H1 (cell line): ENCODE data around the gene SLC6A12.

Experiments used
- CHD7 ChIP-seq: fragments of 300-600 bp; sonication (generic); IDR thresholded peaks from 2 replicates; pipeline ENCODE4 v1.7.1; 2012; ENCODE audit warnings: low read length, moderate library complexity, mild to moderate bottlenecking, inconsistent platforms; ENCODE audit not compliant: insufficient replicate concordance
- EGR1 ChIP-seq: IDR thresholded peaks from 2 replicates; pipeline ENCODE4 v1.6.1; 2011; ENCODE audit warnings: low read depth, low read length, borderline replicate concordance
- EZH2 ChIP-seq: fragments of 200-600 bp; sonication (generic); IDR thresholded peaks from 2 replicates; pipeline ENCODE4 v1.7.1; 2012; ENCODE audit warnings: low read depth, mild to moderate bottlenecking, moderate library complexity, low read length, inconsistent platforms; ENCODE audit not compliant: severe bottlenecking
- POLR2A ChIP-seq, 2 experiments: IDR thresholded peaks; 1 replicate in 1 of 2; 2 replicates in 1 of 2; pipeline ENCODE4 v1.6.1; 2011; ENCODE audit warnings: low read depth in 2 of 2, low read length in 2 of 2, mild to moderate bottlenecking in 2 of 2; ENCODE audit errors: control extremely low read depth in 1 of 2
- RAD21 ChIP-seq, 2 experiments: IDR thresholded peaks in 1 of 2; conservative IDR thresholded peaks in 1 of 2; 2 replicates each; pipeline ENCODE4 v1.6.1; 2011; ENCODE audit warnings: low read depth in 2 of 2, low read length in 2 of 2, improper control_type of control experiment in 1 of 2, inconsistent platforms in 1 of 2, mild to moderate bottlenecking in 1 of 2, moderate library complexity in 1 of 2
- SIN3A ChIP-seq, 2 experiments: IDR thresholded peaks in 1 of 2; conservative IDR thresholded peaks in 1 of 2; 2 replicates each; pipeline ENCODE4 v1.6.1; 2011 to 2012; ENCODE audit warnings: low read length in 2 of 2, improper control_type of control experiment in 1 of 2, low read depth in 1 of 2, mild to moderate bottlenecking in 1 of 2
- SP4 ChIP-seq: IDR thresholded peaks from 2 replicates; pipeline ENCODE4 v1.6.1; 2012; ENCODE audit warnings: low read length, inconsistent platforms
- TF ChIP-seq, protein P1 (sequence below), 3 experiments: IDR thresholded peaks; 1 replicate in 2 of 3; 2 replicates in 1 of 3; pipeline versions ENCODE4 v1.5.1 to v1.6.1; 2011; ENCODE audit warnings: low read length in 3 of 3, mild to moderate bottlenecking in 3 of 3, inconsistent platforms in 2 of 3, low read depth in 1 of 3, moderate library complexity in 1 of 3; ENCODE audit not compliant: insufficient read depth in 1 of 3; ENCODE audit errors: control extremely low read depth in 1 of 3
- TF ChIP-seq, protein P2 (sequence below): IDR thresholded peaks from 2 replicates; pipeline ENCODE4 v1.6.1; 2012; ENCODE audit warnings: inconsistent platforms

DNA sequence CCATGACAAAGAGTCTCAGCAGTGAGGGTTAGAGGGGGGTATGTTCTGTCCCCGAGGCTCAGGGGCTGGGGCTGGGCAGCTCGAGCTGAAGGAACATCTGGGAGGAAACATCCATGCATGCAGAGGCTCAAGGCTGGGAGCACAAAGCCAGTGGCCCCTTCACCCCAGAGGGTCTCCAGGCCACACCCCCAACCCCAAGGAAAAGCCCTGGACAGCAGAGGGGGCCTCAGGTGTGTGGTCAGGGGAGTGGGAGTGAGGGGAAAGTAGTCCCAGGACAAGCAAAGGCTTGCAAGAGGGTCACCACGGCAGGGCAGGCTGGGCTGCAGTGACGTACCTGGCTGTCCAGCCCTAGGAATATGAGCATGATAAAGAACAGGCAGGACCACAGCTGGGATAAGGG is 17.5 kb downstream of the SLC6A12 start:
- TF ChIP-seq SP4 (no peak), POLR2A (IDR thresholded peaks at IDR 0.05; ENCODE audit: control extremely low read depth in 1 of 2, low read depth in 2 of 2, low read length in 2 of 2) (no peak), EZH2 (no peak), RAD21 (IDR thresholded peaks at IDR 0.05 in 1 of 2, conservative IDR thresholded peaks at IDR 0.05 in 1 of 2; ENCODE audit: low read depth in 2 of 2, low read length in 2 of 2) (no peak), SIN3A (conservative IDR thresholded peaks at IDR 0.05 in 1 of 2, IDR thresholded peaks at IDR 0.05 in 1 of 2; ENCODE audit: low read depth in 1 of 2, low read length in 2 of 2) (no peak), CHD7 (no peak), EGR1 (no peak)
- TF ChIP-seq, protein P1, sequence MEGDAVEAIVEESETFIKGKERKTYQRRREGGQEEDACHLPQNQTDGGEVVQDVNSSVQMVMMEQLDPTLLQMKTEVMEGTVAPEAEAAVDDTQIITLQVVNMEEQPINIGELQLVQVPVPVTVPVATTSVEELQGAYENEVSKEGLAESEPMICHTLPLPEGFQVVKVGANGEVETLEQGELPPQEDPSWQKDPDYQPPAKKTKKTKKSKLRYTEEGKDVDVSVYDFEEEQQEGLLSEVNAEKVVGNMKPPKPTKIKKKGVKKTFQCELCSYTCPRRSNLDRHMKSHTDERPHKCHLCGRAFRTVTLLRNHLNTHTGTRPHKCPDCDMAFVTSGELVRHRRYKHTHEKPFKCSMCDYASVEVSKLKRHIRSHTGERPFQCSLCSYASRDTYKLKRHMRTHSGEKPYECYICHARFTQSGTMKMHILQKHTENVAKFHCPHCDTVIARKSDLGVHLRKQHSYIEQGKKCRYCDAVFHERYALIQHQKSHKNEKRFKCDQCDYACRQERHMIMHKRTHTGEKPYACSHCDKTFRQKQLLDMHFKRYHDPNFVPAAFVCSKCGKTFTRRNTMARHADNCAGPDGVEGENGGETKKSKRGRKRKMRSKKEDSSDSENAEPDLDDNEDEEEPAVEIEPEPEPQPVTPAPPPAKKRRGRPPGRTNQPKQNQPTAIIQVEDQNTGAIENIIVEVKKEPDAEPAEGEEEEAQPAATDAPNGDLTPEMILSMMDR (IDR thresholded peaks at IDR 0.05; ENCODE audit: control extremely low read depth in 1 of 3, insufficient read depth in 1 of 3, low read depth in 1 of 3, low read length in 3 of 3) = no peak
- TF ChIP-seq, protein P2, sequence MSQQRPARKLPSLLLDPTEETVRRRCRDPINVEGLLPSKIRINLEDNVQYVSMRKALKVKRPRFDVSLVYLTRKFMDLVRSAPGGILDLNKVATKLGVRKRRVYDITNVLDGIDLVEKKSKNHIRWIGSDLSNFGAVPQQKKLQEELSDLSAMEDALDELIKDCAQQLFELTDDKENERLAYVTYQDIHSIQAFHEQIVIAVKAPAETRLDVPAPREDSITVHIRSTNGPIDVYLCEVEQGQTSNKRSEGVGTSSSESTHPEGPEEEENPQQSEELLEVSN = no peak
